Activated CD4-positive, alpha-beta T cell treated with anti-CD3 and anti-CD28 coated beads, Interleukin-2, amount 50 U/mL, for 4 hours (primary cell): ENCODE results near the gene TRIM9.

Experiments
- DNase-seq, 2 experiments: peaks; one replicate each; pipeline ENCODE4 v3.0.0-alpha.2; 2020

TRIM9 gene

DNA sequence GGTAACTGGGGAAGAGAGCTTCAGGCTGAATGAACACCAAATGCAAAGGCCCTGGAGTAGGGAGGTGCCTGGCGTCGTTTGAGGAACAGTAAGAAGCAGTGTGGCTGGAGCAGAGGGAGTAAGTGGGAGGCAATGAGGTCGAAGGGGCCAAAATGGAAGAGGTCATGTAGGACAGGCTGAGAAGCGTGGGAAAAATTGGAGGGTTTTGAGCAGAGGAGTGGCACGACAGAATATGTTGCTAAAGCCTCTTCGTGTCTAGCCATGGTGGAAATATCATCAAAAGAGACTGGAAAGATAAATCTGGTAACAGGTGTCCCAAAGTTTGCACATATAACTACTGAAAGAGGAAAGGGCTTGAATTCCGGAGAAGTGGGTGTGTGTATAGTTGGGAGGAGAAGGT, 1.9 kb downstream of the TRIM9 start:
- DNase-seq, result no peak

DNA sequence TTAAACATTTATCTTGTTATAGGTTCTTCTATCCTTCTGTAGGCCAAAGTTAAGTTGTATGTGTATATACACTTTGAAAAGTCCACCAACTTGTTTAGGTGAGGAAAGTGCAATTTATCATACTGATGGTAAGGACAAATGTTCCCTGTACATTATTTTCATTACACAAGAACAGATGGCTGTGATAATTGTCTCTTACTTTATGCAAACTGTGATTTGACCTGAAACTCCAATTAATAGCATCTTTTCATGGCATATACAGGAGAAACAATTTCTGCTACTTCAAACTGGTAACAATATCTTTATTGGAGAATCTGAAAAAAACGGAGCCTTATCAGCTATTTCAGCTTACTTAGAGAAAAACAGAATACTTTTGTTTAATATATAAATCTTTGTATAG, 5.6 kb downstream of the TRIM9 start:
- no peak for DNase-seq

DNA sequence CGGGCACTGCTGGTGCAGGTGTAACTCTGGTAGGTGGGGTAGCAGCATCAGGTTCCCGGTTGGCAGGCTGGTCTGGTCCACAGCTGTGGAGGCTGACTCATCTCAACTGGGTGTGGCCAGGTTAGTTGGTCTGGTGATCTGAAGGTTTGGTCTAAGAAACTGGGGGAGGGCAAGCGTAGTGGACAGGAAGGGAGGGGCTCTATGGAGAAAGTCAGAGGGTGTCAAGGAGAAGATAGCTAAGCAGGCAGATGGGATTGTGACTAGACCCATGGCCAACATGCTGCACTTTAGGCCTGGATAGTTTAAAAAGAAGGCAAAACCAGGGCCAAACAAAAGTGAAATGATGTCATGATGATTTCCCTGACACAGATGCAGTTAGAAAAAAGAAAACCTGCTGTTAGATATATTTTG, 7.9 kb downstream of the TRIM9 start:
- DNase-seq, result no peak

DNA sequence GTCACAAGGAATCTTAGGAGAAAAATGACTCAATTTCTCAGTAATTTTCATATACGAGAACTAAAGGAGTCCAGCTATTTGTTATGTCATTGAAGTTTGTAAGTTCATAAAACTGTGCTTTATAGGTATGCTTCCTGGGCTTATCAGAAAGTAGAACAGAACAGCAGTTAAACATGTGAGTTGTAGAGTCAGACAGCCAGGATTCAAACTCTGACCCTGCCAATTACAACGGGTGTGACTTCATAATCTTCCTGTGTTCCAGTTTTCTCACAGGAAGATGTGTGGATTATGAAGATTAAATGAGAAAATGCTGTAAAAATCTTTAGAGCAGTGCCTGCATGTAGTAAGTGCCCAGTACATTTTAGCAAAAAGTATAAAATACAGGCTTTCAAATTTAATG, 8.9 kb downstream of the TRIM9 start:
- DNase-seq, result no peak

DNA sequence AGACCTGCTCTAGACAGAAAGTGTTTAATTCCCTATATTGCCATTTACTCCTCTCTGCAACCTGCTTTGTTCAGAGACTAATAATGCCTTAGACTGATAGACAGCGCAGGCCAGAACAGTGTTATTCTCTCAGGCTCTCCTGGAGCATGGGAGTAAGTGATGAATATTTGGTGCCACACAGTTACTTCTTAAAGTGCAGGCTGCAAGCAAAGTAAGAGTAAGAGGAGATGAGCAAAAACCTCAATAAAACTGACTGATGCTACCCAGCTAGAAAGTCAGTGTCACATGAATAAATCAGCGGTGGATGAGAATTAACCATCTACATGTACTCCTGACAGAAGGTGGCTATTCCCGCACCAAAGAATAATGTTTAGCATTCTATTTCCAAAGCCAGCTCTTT, 9.9 kb downstream of the TRIM9 start:
- DNase-seq, result no peak

DNA sequence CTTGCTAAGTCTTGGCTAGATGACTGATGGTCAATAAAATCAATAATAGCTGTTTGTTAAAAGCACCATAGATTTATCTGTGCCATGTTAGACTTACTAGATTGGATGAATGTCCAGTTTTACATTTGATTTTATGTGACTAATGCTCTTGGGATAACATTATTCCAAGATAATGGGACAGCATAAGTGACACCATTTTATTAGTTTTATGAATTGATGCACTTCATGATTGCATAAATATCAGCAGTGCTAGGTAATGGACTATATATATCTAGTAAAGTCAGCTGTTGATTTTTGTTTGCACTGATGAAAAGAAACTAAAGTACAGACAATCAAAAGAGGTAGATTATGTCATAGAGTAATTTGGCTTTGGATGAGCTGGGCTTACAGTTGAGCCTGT, 10.4 kb downstream of the TRIM9 start:
- DNase-seq, result no peak

DNA sequence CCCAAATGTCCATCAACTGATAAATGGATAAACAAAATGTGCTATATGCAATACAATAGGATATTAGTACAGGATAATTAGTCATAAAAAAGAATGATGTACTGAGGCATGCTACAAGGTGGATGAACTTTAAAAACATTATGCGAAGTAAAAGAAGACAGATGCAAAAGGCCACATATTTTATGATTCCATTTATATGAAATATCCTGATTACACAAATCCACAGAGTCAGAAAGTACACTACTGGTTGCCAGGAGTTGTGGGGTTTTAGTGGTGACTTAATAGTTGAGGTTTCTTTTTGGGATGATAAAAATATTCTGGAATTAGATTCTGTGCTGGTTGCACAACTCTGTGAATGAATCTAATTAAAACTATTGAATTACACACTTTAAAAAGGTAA, 12.6 kb downstream of the TRIM9 start:
- DNase-seq, result no peak

DNA sequence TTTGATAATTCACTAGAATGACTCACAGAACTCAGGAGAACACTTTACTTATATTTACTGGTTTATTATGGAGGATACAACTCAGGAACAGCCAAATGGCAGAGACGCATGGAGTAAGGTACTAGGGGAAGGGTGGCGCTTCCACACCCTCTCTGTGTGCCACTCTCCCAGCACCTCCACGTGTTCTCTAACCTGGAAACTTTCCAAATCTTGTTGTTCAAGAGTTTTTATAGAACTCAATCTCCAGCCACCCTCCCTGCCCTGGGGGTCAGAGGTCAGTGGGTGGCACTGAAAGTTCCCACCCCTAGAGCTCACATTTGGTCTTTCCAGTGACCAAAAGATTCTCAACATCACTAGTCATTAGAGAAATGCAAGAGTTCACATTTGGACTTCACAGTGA, 13.2 kb downstream of the TRIM9 start:
- DNase-seq, result no peak

DNA sequence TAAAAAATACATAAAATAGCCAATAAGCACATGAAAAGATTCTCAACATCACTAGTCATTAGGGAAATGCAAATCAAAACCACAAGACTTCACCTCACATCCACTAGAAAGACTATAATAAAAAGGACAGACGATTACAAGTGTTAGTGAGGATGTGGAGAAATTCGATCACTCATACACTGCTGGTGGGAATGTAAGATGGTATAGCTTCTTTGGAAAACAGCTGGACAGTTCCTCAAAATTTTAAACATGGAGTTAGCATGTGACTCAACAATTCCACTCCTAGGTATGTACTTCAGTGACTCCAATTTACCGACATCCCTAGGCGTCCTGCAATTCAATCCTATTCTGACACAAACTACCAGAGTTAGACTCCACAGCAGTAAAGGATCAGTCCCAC, 13.7 kb downstream of the TRIM9 start:
- no peak for DNase-seq

DNA sequence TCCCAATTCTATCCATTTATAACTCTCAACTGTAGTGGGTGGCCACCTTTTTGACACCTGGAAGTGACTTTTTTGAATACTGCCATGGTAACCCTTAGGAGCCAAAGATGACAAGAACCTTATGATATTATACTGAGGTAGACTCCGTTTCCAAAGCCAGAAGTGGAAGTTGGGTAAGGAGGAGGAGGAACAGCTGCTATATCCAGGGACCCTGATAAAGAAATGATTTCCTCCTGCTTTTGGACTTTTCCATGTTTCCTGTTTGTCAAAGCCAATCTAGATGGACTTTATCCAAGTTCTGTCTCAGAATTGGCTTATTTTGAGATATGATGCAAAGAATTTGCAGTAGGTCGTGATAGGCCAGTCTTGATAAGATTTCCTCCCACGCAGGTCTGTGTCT, 14.3 kb downstream of the TRIM9 start:
- DNase-seq, result no peak

DNA sequence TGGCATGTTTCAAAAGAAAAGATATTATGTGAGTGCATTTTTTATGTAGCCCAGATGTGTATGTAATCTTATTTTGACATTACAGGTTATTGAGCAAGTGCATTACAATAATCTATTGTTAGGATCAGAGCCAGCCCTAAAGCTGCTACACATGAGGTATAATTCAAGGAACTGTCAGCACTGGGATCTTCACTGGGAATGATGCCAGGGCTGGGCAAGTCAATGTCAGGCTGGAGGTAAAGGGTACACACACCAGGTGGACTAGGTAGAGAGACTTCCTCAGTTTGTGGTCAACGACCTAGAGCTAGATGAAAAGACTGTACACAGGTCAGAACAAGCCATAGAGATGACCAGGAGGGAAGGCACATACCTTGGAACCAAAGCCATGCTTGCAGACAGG, 15.4 kb downstream of the TRIM9 start:
- no peak for DNase-seq

DNA sequence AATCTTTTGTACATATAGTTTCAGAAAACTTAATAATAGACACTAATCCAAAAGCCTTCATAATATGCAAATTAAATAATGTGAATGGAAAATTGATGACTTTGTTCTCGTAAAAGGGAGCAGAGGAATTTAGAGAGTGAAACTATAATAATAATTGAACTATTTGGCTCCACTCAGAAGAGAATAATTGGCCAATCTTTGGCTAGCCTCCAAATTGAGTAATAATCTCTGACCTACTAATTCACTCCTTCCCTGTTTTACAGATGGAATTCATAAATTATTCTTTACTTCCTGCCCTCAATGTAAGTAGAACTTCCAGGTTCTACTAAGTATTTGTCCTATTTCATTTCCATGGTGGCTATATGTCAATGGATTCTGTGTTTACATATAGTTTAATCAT, 15.8 kb downstream of the TRIM9 start:
- no peak for DNase-seq

DNA sequence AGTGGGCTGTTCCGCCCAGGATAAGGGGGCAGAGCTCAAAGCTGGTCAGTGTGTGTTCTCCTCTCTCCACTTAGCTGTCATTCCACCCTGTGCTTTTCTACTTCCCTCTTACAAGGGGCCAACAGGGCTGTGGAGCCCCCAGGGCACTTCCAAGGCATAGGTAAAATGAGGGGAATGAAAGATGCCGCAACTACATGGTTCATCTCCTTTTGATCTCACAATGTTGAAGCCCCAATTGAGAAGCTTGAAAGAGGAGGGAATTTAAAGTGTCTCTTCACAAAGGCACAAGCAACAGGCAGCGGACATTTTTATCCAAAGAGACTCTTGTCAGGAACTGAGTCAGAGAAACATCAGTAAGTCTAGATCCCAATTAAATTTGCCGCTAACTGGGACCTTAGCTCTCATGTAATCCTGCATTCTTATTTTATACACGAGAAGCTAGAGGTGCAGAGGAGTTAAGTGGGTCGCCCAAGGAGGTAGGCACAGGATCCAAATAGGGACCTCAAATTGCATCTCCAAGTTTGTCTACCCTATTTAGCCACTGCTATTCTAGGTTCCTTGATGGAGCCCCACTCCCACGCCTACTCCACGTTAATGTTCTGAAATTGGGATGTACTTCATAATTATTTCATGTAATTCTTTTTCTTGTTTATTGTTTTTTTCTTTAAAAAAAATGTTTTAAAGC, 20.1 kb downstream of the TRIM9 start:
- DNase-seq, result no peak

DNA sequence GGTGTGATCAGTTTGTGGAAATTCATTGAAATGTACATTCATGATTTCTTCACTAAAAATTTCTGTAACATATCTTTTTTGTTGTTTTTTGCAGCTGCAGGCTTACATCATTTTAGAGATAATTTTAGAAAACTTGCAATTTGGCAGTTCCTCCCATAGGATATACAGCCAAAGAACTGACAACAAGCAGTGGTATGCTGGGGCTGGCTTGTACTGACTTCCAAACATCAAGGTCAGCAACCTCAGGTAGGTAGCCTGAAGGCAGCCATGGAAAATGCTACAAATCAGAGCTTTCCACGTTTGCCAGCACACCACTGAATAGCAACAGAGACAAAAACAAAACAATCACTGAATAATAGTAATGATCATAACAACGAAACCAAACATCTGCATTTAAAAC, 21.2 kb downstream of the TRIM9 start:
- DNase-seq, result no peak

DNA sequence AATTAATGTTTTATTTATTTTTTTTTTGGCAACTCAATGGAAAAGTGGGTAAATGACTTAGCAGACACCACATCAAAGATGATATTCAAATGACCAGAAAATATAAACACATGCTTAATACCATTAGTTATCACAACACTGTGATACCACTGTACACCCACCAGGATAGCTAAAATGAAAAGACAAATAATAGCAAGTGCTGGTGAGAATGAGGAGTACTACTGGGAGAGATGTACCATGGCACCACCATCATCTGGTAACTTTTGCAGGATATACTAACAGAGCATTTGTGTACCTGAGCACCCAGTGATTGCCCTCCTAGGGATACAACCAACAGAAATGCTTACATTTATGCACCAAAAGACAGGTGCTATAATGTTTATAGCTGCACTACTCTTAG, 21.9 kb downstream of the TRIM9 start:
- no peak for DNase-seq

DNA sequence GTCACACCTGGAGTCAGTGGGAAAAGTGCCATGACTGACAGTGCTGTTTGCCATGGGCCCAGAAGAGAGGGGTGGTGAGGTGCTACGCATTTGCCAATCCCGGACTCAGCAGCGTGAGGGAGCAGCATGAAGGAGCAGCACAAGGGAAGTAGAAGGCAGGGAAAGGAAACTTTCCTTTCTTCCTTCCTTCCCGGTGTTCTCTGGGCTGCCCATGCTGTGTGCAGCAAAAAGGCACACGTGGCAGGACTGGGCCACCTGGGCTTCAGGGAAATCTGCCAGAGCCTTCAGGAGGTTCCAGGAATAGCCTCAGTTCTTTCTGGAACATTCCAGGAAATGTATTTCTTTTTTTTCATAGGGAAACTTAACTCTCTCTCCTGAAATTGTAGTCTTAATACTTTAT, 23.0 kb downstream of the TRIM9 start:
- DNase-seq, result no peak

DNA sequence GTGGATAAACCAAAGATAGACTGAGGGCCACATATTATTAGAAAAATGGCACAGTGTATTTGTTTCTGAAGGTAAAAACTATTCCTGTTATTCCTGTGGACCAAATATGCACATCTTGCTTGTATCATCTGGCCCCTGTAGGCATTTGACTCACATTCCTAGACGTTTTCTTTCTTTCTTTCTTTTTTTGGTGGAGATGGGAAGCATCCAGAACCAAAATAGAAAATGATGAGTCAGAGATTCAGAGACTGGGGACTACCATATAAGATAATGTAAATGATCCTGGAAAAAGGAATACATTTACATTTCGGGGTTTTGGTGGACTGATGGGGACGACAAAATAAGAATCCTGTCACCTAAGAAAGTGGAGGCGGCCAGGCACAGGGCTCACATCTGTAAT, 24.2 kb downstream of the TRIM9 start:
- DNase-seq, result no peak

DNA sequence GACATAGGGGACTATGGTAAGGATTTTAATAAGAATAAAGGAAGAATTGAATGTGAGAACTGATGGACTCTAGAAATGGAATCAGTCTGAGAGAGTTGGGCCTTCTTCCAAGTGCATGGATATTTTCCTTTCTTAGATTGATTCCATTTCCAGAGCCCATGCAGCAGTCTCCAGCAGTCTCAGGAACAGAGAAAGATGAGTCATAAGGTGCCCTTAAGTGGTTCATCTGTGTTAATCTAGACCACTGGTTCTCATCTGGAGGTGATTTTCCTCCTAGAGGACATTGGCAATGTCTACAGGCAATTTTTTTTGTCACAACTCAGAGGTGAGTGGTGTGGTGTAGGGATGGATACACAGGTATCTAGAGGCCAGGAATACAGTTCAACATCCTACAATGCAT, 25.9 kb downstream of the TRIM9 start:
- DNase-seq, result no peak

DNA sequence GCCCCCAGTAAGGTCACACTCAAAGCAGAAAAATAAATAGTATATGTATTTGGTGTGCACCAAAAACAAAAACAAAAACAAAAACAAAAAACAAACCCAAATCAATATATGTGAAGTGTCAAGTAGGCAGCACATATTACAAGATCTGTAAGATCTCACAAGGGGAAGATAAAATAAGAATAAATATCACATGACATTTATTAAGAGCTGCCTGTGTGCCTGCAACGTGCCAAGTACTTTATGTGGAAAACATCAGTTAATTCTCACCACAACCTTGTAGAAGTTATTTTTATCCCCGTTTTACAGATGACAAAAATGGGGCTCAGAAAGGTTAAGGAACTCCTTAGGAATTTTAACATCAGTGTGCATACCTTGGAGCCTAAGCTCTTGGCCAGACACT, 26.6 kb downstream of the TRIM9 start:
- no peak for DNase-seq

DNA sequence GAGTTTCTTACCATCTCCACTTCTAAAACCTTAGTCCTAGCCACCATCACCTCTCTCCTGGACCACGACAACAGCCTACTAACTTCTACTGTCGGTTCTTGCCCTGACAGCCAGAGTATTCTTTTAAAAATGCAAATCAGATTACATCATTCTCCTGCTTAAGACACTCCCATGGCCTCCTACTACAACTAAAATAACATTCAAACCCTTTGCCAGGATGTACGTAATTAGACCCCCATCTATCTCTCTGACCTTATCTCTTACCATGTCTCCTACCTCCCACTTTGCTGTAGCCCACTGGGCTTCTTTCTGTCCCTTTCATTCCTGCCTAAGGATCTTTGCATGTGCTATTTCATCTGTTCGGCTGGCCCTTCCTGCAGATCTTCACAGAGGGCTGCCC, 27.6 kb downstream of the TRIM9 start:
- DNase-seq, result no peak

DNA sequence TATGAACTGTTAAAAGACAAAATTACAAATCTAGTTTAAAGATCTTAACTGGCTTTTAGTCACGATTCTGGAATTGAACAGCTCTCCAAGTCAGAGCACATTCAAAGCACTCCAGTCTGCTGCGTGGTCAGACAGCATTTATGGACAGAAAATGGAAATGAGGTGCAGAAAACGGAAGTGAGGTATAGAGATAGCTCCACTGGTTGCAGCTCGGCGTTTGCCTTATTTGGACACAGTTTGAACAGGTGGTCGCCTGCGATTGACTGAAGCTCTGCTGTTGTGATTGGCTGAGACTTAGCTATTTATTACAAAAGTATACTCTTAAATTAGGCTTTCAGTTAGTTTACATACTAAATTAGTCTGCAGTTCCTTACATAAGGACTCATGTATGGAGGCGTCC, 28.3 kb downstream of the TRIM9 start:
- no peak for DNase-seq

DNA sequence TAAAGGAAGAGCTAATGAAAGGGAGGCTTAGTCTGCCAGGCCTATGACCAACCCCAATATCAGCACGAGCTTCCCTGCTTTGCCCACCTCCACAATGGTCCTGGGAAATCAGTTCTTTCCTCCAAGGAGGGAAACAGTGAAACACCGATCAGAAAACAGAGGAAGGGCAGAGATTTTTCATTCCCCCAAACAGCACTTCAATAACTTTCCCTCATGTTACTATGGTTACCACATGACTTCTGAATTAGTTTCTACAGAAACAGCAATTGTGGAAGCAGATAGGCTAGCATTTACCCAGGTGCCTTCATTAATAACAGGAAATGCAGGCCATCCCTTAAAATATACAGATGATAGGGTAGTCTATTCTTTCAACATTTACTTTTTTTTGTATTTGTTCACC, 35.9 kb downstream of the TRIM9 start:
- DNase-seq, result no peak

DNA sequence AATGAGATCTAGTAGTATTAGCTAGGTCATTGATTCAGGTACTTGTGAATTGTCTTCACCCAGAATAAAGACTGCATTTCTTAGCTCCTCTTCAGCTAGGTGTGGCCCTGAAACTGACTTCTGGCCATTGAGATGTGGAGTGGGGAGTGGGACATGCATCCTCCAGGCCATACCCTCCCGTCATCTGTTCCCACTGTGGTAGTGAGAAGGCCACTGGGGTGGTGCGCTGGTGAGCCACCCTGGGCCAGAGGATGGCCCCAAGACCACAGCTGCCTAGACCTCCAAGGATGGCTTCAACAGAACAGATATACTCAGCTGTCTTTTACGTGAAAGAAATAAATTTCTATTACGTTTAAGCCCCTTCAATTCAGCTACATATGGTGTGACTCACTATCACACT, 36.5 kb downstream of the TRIM9 start:
- no peak for DNase-seq

DNA sequence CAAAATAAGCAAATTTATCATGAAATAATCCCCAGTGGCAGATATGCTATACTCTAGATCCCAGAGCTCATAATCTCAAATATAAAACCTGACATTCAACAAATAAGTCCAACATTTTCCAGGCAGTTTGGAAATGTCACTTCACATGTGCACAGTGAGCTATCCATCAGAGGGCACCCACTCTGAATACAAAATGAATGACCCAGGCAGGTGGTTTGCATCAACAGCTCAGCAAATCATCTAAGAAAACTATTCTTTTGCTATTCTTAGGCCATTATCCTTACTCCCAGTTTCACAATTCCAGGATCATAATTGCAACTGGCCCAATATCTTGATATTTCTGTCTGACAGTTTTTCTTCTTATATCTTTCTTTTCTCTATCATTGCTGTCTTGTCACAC, 38.5 kb downstream of the TRIM9 start:
- no peak for DNase-seq

DNA sequence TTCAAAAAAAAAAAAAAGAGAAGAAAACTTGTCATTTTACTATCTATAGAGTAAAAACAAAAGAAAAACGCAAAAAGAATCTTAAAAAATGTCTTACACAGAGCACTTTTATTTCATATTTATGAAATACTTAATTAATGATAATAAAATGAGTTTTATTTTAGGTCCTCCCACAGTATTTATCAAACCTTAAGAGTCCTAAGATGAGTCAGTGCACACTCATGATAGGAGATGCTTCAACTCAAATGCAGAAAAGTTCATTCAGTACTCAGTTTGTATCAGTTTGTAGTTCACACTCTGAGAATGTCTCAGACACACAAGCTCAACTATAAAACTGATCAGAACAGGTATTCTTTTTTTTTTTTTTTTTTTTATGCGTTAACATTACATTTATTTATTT, 41.7 kb downstream of the TRIM9 start:
- DNase-seq, result no peak

DNA sequence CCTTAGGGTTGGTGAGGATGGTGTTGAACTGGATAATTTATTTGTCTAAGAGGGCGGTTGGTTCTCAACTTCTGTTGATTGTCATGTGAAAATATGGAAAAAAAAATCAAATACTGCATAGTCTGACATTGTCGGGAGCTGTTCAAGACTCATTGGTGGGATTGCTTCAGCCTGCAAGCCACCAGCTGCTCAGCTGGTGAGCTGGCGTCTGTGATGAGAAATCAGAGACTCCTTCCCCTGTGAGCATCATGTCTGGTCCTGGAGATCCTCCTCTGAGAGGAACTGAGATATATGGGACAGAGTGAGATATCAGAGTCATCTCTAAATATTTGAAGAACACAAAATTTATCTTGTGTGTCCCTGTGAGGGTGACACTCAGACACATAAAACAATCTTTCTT, 49.9 kb downstream of the TRIM9 start:
- no peak for DNase-seq
